Measurements from ENCODE around the gene TSPO2.
A peak's percentile ranks its signal among the peaks of the same experiment; 100 is the strongest.

The TSPO2 gene

DNA sequence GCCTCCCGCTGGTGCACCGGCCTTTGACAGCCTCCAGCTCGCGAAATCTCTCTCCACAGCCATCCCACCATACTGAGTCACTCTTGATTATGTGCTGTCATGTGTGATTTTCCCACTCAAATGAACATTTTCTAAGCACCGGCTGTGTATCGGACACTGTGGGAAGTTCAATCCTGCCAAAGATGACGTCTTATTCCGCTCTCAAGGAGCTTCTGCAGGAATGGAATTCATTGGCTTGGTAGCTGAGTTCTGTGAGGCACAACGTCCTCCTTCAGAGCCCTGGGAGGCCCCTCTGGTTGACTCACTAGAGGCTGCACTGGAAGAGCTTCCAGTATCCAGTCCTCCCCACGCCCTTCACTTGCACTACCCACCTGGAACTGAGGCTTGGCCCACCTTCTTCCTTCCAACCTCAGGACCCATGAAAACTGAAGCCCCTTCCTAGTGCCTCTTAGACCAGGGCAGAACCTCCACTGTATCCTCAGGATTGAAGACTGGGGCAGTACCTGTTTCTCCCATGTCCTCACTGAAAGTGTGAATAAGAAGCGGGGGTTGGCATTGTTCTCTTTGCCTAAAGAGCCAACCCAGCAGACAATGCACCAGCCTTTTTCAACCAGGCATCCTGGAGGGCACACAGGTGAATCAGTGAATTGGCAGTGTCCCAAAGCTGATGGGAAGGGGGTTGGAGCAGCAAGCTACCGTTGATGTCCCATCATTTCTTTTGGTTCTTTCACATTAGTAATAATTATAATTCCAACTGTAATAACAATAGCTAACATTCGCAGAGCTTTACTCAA, 5.0 kb upstream of the TSPO2 start:
- Mint-ChIP-seq H3K27me3 (no peaks in the 10 kb centered on the region), H3K9me3 (no peaks in the 10 kb centered on the region), H3K4me1 (ENCODE audit: low read depth) (peaks cover 10% of the 10 kb centered on the region), H3K36me3 (ENCODE audit: low read depth) (peaks cover 6% of the 10 kb centered on the region), H3K4me3 (no peak overlapping the region), H3K27ac (no peak overlapping the region)
- DNase-seq, result no peak

- Mint-ChIP-seq H3K4me3 (no peak overlapping the region), H3K9me3 (no peaks in the 10 kb centered on the region), H3K4me1 (ENCODE audit: low read depth) (peaks cover 10% of the 10 kb centered on the region), H3K36me3 (ENCODE audit: low read depth) (peaks cover 9% of the 10 kb centered on the region), H3K27ac (no peak overlapping the region), H3K27me3 (no peaks in the 10 kb centered on the region)
- no peak for DNase-seq
Observed at GRCh38 chr6:41038205-41038604, 4.1 kb upstream of the TSPO2 start.

DNA sequence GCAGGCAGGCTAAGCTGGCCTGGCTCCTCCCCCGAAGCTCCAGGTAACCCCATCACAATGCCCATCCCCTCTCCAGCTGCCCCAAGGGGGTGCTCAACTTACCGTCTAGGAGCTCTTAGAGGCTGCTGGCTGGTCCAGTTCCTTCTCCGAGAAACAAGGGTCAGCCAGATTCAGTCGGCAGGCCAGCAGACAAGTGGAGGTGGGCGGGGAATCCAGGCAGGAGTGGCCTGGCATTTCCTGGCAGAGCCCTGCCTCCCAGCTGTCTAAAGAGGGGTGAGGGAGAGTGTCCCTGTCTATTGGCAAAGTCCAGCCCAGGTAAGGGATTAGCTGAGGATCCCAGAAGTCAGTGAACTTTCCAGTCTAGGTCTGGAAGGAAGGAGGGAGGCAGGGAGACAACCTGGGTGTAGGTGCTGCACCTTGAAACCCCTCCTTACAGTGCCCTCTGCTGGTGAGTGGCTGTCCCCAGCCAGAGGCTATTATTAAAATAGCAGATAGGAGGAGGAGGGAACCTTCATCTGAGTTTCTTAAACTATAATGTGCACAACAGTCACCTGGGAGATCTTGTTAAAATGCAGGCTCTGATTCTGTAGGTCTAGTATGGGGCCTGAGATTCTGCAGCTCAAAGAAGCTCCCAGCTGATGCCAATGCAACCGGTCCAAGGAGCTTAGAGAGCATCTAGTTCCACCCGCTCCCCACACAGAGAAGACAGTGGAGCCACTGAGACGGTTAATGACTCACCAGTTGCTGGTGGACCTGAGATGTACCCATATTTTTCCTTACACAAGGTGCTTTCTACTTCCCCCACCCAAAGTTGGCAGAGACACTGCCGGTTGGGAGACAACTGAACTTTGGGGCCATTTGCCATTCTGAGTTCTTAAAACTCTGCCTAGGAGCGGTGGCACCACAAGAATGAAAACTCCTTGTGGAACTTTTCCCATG, 2.9 kb upstream of the TSPO2 start, which contains the start of gene UNC5CL:
TSS of gene UNC5CL (minus strand) at position 162 of the 939 bp plus-strand sequence. CDS start 4,147 bp downstream, outside the sequence.
- Mint-ChIP-seq H3K9me3 (no peaks in the 10 kb centered on the region), H3K4me3 (no peak within 1 kb of the TSS), H3K36me3 (ENCODE audit: low read depth) (peaks cover 8% of the 10 kb centered on the region), H3K4me1 (ENCODE audit: low read depth) (peaks cover 10% of the 10 kb centered on the region), H3K27ac (no peak within 1 kb of the TSS), H3K27me3 (no peaks in the 10 kb centered on the region)
- peak; percentile 63 for DNase-seq

GRCh38 chr6:41040101-41040939, 1.9 kb upstream of the TSPO2 start:
- H3K27me3 Mint-ChIP-seq, result no peaks in the 10 kb centered on the region
- peaks cover 8% of the 10 kb centered on the region for H3K36me3 Mint-ChIP-seq (ENCODE audit: low read depth)
- H3K9me3 Mint-ChIP-seq, result no peaks in the 10 kb centered on the region
- H3K27ac Mint-ChIP-seq, result peak overlapping the region; percentile 9
- DNase-seq, result no peak
- no peak overlapping the region for H3K4me3 Mint-ChIP-seq
- peaks cover 10% of the 10 kb centered on the region for H3K4me1 Mint-ChIP-seq (ENCODE audit: low read depth)

GRCh38 chr6:41040940-41041536, 1.2 kb upstream of the TSPO2 start:
- Mint-ChIP-seq H3K4me1 (ENCODE audit: low read depth) (peaks cover 10% of the 10 kb centered on the region), H3K27ac (no peak overlapping the region), H3K9me3 (no peaks in the 10 kb centered on the region), H3K27me3 (no peaks in the 10 kb centered on the region), H3K4me3 (no peak overlapping the region), H3K36me3 (ENCODE audit: low read depth) (peaks cover 9% of the 10 kb centered on the region)
- DNase-seq, result no peak

- Mint-ChIP-seq H3K36me3 (ENCODE audit: low read depth) (peaks cover 14% of the 10 kb centered on the region), H3K4me3 (no peak overlapping the region), H3K9me3 (no peaks in the 10 kb centered on the region), H3K27ac (no peak overlapping the region), H3K4me1 (ENCODE audit: low read depth) (peaks cover 10% of the 10 kb centered on the region), H3K27me3 (no peaks in the 10 kb centered on the region)
- no peak for DNase-seq
Observed at GRCh38 chr6:41043151-41043550, 884 bp downstream of the TSPO2 start.

DNA sequence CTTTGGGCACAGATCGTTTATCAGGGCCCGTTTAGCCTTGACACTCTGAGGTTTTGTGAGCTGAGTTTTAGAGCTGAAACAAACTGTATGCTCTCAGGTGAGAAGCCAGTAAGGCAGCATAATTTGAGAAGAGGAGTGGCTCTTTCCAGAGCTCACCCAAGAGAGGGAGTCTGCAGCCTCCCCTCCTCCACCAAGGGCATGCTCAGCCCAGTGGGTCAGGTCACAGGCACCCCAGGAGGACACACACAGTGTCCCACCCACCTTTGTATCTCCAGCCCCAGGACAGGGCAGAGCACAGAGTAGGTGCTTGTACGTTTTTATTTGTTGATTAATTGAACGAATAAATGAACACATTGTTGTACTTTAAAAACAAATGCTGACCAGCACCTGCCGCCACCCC, 3.4 kb downstream of the TSPO2 start:
- Mint-ChIP-seq H3K4me1 (ENCODE audit: low read depth) (peaks cover 3% of the 10 kb centered on the region), H3K9me3 (no peaks in the 10 kb centered on the region), H3K27ac (no peak overlapping the region), H3K36me3 (ENCODE audit: low read depth) (peaks cover 24% of the 10 kb centered on the region), H3K4me3 (no peak overlapping the region), H3K27me3 (no peaks in the 10 kb centered on the region)
- no peak for DNase-seq

- H3K27me3 Mint-ChIP-seq, result no peaks in the 10 kb centered on the region
- H3K27ac Mint-ChIP-seq, result no peak overlapping the region
- peaks cover 26% of the 10 kb centered on the region for H3K36me3 Mint-ChIP-seq (ENCODE audit: low read depth)
- no peak for DNase-seq
- no peak overlapping the region for H3K4me3 Mint-ChIP-seq
- no peaks in the 10 kb centered on the region for H3K9me3 Mint-ChIP-seq
- H3K4me1 Mint-ChIP-seq (ENCODE audit: low read depth), result no peaks in the 10 kb centered on the region
Observed at GRCh38 chr6:41046084-41046483, 3.8 kb downstream of the TSPO2 start.

DNA sequence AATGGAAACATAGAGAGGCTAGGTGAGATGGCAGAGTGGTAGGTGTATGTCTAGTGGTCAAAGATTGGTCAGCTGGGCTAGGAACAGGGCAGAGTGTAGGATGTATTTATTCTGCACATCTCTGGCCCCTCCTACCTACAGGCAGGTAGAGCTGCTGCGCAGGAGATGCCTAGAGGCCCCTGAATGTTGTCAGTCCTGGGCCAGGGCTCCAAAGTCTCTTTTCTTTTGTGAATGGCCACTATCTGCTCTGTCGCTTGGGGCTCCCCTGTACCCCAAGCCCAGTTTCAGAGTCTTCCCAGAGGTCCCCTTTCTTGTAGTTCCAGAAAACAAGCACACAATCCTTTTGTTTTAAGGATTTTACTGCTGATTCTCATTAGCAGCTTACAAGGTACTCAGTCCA, 5.0 kb downstream of the TSPO2 start:
- H3K4me1 Mint-ChIP-seq (ENCODE audit: low read depth), result peaks cover 9% of the 10 kb centered on the region
- no peak overlapping the region for H3K27ac Mint-ChIP-seq
- no peak for DNase-seq
- peaks cover 31% of the 10 kb centered on the region for H3K36me3 Mint-ChIP-seq (ENCODE audit: low read depth)
- no peak overlapping the region for H3K4me3 Mint-ChIP-seq
- H3K27me3 Mint-ChIP-seq, result no peaks in the 10 kb centered on the region
- H3K9me3 Mint-ChIP-seq, result no peaks in the 10 kb centered on the region

DNA sequence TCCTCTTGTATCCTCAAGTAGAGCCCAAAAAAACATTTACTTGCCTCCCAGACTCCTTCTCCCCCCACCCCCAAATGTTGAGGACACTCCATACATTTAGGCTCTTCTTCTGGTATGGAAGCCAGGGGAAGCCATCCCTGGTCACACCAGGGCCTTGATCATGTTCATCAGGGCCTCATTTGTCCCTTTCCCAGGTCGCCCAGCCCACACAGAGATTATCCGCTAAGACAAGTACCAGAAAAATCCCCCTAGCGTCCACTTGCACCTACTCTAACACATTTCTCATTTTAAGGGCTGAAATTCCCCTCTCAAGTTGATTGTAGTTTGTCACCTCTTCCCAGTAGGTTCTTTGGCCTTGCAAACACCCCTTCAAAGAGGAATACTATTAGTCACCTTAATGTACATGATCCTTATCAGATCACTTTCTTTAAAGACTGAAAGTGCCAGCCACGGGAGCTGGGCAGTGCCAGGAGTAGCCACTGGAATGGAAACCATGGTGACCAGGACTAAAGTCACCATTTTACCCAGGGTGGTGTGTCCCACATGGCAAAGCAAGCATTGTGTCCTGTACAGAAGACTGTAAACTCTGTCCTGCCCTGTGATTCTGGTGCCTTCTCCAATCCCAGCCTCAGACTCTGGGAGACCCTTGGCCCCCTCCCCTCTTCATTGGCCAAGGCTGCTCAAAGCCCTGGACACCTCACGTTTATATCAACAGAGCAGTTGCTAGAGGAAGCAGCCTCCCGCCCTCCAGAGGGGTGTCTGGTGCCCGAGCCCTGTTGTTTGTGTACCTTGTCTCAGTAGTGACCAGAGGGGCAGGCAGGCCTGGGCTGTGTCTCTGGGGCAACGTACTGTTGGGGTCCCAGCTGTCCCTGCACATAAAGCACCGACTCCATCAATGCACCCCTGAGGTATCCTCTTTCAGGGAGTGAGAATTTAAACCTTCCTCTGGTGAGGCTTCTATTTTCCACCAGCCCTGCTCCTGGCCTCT, 5.8 kb downstream of the TSPO2 start:
- no peak overlapping the region for H3K27ac Mint-ChIP-seq
- H3K9me3 Mint-ChIP-seq, result no peaks in the 10 kb centered on the region
- H3K36me3 Mint-ChIP-seq (ENCODE audit: low read depth), result peaks cover 28% of the 10 kb centered on the region

GRCh38 chr6:41049521-41049920, 7.3 kb downstream of the TSPO2 start:
- H3K27ac Mint-ChIP-seq, result no peak overlapping the region
- H3K9me3 Mint-ChIP-seq, result no peaks in the 10 kb centered on the region
- DNase-seq, result no peak
- no peaks in the 10 kb centered on the region for H3K27me3 Mint-ChIP-seq
- peaks cover 15% of the 10 kb centered on the region for H3K4me1 Mint-ChIP-seq (ENCODE audit: low read depth)
- peaks cover 28% of the 10 kb centered on the region for H3K36me3 Mint-ChIP-seq (ENCODE audit: low read depth)
- H3K4me3 Mint-ChIP-seq, result no peak overlapping the region

More for the DNA sequence above, 5.8 kb downstream of the TSPO2 start:
- H3K4me3 Mint-ChIP-seq, result no peak overlapping the region
- H3K27me3 Mint-ChIP-seq, result no peaks in the 10 kb centered on the region
- DNase-seq, result no peak
- peaks cover 15% of the 10 kb centered on the region for H3K4me1 Mint-ChIP-seq (ENCODE audit: low read depth)

DNA sequence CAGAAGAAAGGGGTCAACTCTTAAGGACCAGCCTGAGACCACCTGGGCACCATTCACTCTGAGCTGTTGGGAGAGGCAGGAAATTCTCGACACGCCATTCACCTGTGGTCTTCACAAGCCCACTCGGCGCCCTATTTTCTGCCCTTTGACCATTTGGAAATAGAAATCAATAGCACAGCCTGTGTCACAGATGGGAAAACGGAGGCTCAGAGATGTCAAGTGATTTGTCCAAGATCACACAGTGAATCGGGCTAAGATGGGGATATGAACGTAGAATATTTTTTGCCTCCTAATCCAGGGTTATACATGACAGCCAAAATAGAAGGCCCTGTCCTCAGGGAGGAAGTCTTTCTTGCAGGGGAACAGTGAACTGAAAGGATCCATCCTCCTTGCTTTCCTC, 7.7 kb downstream of the TSPO2 start:
- no peaks in the 10 kb centered on the region for H3K27me3 Mint-ChIP-seq
- peaks cover 15% of the 10 kb centered on the region for H3K4me1 Mint-ChIP-seq (ENCODE audit: low read depth)
- no peaks in the 10 kb centered on the region for H3K9me3 Mint-ChIP-seq
- DNase-seq, result no peak
- peaks cover 31% of the 10 kb centered on the region for H3K36me3 Mint-ChIP-seq (ENCODE audit: low read depth)
- no peak overlapping the region for H3K27ac Mint-ChIP-seq
- H3K4me3 Mint-ChIP-seq, result no peak overlapping the region

DNA sequence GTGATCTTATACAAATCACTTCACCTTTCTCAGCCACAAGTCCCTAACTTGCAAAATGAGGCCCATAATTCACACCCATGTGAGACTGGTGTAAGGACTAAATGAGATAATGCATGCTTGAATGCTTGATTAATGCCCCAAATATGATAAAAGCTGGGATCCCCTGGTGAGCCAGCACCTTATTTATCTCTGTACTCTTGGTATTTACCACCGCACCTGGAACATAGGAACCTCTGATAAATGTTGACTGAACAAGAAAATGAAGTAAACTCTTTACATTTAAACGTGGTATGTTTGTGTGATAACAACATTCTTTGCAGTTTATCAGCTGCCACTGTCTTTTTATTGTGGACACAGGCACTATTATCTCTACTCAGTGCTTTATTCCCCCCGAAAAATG, 8.3 kb downstream of the TSPO2 start:
- Mint-ChIP-seq H3K27me3 (no peaks in the 10 kb centered on the region), H3K27ac (no peak overlapping the region), H3K4me1 (ENCODE audit: low read depth) (peaks cover 15% of the 10 kb centered on the region), H3K4me3 (no peak overlapping the region), H3K9me3 (no peaks in the 10 kb centered on the region), H3K36me3 (ENCODE audit: low read depth) (peaks cover 36% of the 10 kb centered on the region)
- no peak for DNase-seq
